Progenitor cell of endocrine pancreas (in vitro differentiated cells): ENCODE measurements around the gene RNF223. TPM values are rescaled to one million over a fixed set of nuclear protein-coding genes. Genes with fewer than 3 reads are reported as not detected.

Experiments used
- DNase-seq: peaks from one replicate; pipeline ENCODE4 v3.0.0; 2021; ENCODE audit warnings: low spot score; ENCODE audit not compliant: unreplicated experiment
- H3K27ac Mint-ChIP-seq: 2 replicates; pipeline ENCODE4 v1.8.0; 2021; ENCODE audit warnings: mild to moderate bottlenecking, moderate library complexity, mixed read lengths
- H3K27me3 Mint-ChIP-seq: 2 replicates; pipeline ENCODE4 v1.8.0; 2021; ENCODE audit warnings: mixed read lengths
- H3K36me3 Mint-ChIP-seq: 2 replicates; pipeline ENCODE4 v1.8.0; 2022; ENCODE audit warnings: mixed read lengths; ENCODE audit not compliant: insufficient read depth
- H3K4me1 Mint-ChIP-seq: 2 replicates; pipeline ENCODE4 v1.8.0; 2021; ENCODE audit warnings: low read depth, mixed read lengths
- H3K4me3 Mint-ChIP-seq: 2 replicates; pipeline ENCODE4 v1.8.0; 2021; ENCODE audit warnings: low read depth, mild to moderate bottlenecking, moderate library complexity, mixed read lengths
- H3K9me3 Mint-ChIP-seq: 2 replicates; pipeline ENCODE4 v1.8.0; 2021; ENCODE audit warnings: low read depth, mixed read lengths
- total RNA-seq: library from RNA; stranded (reverse); gene quantifications from 2 replicates; pipeline ENCODE4 v1.2.1, GENCODE V29; 2021
- TF ChIP-seq, protein P1 (sequence below): fragments of 200-600 bp; sonication (generic); IDR thresholded peaks from one replicate; pipeline ENCODE4 v1.5.0; 2021; ENCODE audit warnings: antibody characterized with exemption, mild to moderate bottlenecking; ENCODE audit not compliant: unreplicated experiment

Gene RNF223
- total RNA-seq, 1 donor from 2014 or later = not detected

DNA sequence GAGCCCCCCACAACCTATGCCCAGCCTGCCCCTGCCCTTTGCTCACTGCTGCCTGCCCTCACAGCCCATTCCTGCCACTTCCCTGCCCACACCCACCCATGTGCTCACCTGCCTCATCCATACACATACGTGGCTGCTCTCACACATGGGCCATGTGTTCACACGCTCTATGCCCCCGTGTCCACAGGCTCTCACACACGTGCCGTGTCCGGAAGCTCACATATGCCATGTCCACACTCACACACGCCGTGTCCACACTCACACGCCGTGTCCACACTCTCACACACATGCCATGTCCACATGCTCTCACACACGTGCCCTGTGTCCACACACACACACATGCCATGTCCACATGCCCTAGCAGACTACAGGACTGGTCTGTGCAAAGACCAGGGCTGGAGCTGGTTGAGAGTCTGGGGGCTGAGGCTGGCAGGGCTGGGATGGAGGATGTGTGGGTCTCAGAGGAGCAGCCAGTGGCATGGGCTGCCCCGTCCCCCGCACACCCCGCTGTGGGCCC, 583 bp upstream of the RNF223 start:
- Mint-ChIP-seq H3K4me1 (peaks cover 3% of the 10 kb centered on the region), H3K36me3 (no peaks in the 10 kb centered on the region), H3K4me3 (no peak overlapping the region), H3K27me3 (peaks cover 6% of the 10 kb centered on the region), H3K9me3 (no peaks in the 10 kb centered on the region), H3K27ac (no peak overlapping the region)
- no peak for DNase-seq
- TF ChIP-seq, protein P1, sequence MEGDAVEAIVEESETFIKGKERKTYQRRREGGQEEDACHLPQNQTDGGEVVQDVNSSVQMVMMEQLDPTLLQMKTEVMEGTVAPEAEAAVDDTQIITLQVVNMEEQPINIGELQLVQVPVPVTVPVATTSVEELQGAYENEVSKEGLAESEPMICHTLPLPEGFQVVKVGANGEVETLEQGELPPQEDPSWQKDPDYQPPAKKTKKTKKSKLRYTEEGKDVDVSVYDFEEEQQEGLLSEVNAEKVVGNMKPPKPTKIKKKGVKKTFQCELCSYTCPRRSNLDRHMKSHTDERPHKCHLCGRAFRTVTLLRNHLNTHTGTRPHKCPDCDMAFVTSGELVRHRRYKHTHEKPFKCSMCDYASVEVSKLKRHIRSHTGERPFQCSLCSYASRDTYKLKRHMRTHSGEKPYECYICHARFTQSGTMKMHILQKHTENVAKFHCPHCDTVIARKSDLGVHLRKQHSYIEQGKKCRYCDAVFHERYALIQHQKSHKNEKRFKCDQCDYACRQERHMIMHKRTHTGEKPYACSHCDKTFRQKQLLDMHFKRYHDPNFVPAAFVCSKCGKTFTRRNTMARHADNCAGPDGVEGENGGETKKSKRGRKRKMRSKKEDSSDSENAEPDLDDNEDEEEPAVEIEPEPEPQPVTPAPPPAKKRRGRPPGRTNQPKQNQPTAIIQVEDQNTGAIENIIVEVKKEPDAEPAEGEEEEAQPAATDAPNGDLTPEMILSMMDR = no peak

DNA sequence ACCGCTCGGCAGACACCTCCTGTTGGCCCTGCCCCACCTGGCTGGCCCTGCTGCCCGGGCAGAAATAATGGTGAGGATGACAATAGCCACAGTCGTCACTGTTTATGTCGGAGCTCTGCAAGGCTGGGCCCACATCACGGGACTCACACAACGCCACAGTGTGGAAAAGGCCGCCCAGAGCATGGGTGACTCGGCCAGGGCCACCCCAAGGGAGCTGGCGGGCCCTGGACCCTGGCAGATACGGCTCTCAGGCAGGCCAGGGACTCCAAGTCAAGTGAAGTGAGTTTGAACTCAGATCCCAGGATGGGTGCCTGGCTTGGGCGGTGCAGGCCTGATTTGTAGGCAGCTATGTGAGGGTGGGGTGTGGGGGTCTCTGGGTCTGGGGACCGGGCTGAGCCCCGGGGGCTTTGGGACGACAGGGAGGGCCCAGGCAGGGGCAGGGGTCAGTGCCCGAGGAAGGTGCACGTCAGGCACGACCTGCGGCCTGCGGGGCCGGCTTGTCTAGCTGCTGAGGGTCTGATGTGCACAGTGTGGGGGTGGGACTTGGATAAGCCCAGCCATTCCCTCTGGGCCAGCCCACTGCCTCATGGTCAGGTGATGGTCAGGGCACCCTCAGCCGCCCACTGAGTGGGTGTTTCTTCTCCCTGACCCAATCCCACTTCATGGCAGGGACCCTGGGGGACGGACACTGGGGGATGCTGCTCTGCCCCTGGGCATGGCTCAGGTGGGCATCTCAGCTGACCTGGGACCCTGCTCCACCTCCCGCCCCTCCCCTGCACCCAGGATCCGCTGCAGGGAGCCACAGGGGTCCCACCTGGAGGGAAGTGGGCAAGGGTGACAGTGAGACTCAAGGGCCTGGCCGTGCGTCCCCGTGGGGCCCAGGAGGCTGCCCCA, 1.0 kb downstream of the RNF223 start:
- TF ChIP-seq, protein P1 = no peak
- Mint-ChIP-seq H3K9me3 (no peaks in the 10 kb centered on the region), H3K4me3 (no peak overlapping the region), H3K4me1 (peaks cover 4% of the 10 kb centered on the region), H3K36me3 (no peaks in the 10 kb centered on the region), H3K27me3 (peaks cover 6% of the 10 kb centered on the region), H3K27ac (no peak overlapping the region)
- no peak for DNase-seq

DNA sequence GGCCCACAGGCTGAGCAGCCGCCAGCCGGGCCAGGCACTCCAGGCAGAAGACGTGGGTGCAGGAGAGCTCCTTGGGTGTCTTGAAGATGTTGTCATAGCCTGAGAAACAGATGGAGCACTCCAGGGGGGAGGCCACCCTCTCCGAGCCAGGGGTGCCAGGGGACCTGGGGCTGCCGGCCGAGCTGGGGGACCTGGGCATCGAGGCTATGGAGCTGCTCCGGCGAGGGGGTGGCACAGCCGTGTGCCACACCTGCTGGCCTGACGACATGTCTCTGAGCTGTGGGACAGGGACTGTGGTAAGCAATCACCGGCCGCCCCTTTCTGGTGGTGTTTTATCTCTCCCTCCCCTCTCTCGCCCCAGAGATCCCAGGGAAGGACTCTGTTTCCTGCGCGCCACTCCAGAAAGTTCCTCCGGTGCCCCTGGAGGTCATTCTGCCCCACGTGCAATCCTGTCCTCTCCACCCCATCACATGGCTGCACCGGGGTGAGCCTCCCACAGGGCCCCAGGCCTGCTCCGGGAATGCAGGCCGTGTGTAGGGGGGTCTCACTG, 1.7 kb downstream of the RNF223 start:
- Mint-ChIP-seq H3K9me3 (no peaks in the 10 kb centered on the region), H3K4me3 (no peak overlapping the region), H3K4me1 (peaks cover 4% of the 10 kb centered on the region), H3K36me3 (no peaks in the 10 kb centered on the region), H3K27me3 (peaks cover 6% of the 10 kb centered on the region), H3K27ac (no peak overlapping the region)
- DNase-seq = no peak
- TF ChIP-seq, protein P1 = no peak

- Mint-ChIP-seq H3K36me3 (no peaks in the 10 kb centered on the region), H3K4me1 (peaks cover 4% of the 10 kb centered on the region), H3K9me3 (no peaks in the 10 kb centered on the region), H3K27ac (no peak overlapping the region), H3K4me3 (no peak overlapping the region), H3K27me3 (peaks cover 6% of the 10 kb centered on the region)
- TF ChIP-seq, protein P1 = no peak
- no peak for DNase-seq
Measured at GRCh38 chr1:1071486-1072298, 2.4 kb downstream of the RNF223 start.
